Measurements from ENCODE around the gene ERCC1.
A peak's percentile ranks its signal among the peaks of the same experiment; 100 is the strongest.

The ERCC1 gene

GRCh38 chr19:45423589-45424190, at the start of gene ERCC1:
Gene ERCC1 (minus strand): TSS chr19:45423917. CDS start chr19:45423374, 543 bp downstream.
- Mint-ChIP-seq H3K36me3 (peaks cover 23% of the 10 kb centered on the region), H3K27ac (peak within 1 kb of the TSS; percentile 97), H3K4me3 (peak within 1 kb of the TSS; percentile 95), H3K9me3 (no peaks in the 10 kb centered on the region), H3K4me1 (peaks cover 78% of the 10 kb centered on the region), H3K27me3 (no peaks in the 10 kb centered on the region)
- peak; percentile 90 for ATAC-seq

- H3K4me1 Mint-ChIP-seq = peaks cover 73% of the 10 kb centered on the region
- H3K27me3 Mint-ChIP-seq = no peaks in the 10 kb centered on the region
- ATAC-seq = no peak
- H3K9me3 Mint-ChIP-seq = no peaks in the 10 kb centered on the region
- H3K36me3 Mint-ChIP-seq = peaks cover 6% of the 10 kb centered on the region
- H3K27ac Mint-ChIP-seq = no peak overlapping the region
- no peak overlapping the region for H3K4me3 Mint-ChIP-seq
These were observed 49.6 kb upstream of the ERCC1 start for GRCh38 chr19:45473367-45473681.

- Mint-ChIP-seq H3K36me3 (peaks cover 6% of the 10 kb centered on the region), H3K27me3 (no peaks in the 10 kb centered on the region), H3K27ac (no peak overlapping the region), H3K4me3 (no peak overlapping the region), H3K4me1 (peaks cover 73% of the 10 kb centered on the region), H3K9me3 (no peaks in the 10 kb centered on the region)
- no peak for ATAC-seq
These were observed 49.0 kb upstream of the ERCC1 start for GRCh38 chr19:45472563-45473366.

- no peaks in the 10 kb centered on the region for H3K9me3 Mint-ChIP-seq
- peak overlapping the region; percentile 10 for H3K27ac Mint-ChIP-seq
- ATAC-seq = no peak
- H3K4me1 Mint-ChIP-seq = peaks cover 74% of the 10 kb centered on the region
- no peaks in the 10 kb centered on the region for H3K27me3 Mint-ChIP-seq
- no peak overlapping the region for H3K4me3 Mint-ChIP-seq
- peaks cover 6% of the 10 kb centered on the region for H3K36me3 Mint-ChIP-seq
These were observed 48.3 kb upstream of the ERCC1 start for GRCh38 chr19:45471931-45472562.

GRCh38 chr19:45471111-45471930, 47.6 kb upstream of the ERCC1 start:
- Mint-ChIP-seq H3K36me3 (peaks cover 6% of the 10 kb centered on the region), H3K27ac (peak overlapping the region; percentile 92), H3K4me3 (peak overlapping the region; percentile 13), H3K27me3 (no peaks in the 10 kb centered on the region), H3K9me3 (no peaks in the 10 kb centered on the region), H3K4me1 (peaks cover 71% of the 10 kb centered on the region)
- ATAC-seq = no peak

- no peaks in the 10 kb centered on the region for H3K9me3 Mint-ChIP-seq
- H3K4me1 Mint-ChIP-seq = peaks cover 69% of the 10 kb centered on the region
- peaks cover 6% of the 10 kb centered on the region for H3K36me3 Mint-ChIP-seq
- peak overlapping the region; percentile 92 for H3K27ac Mint-ChIP-seq
- ATAC-seq = no peak
- no peaks in the 10 kb centered on the region for H3K27me3 Mint-ChIP-seq
- peak overlapping the region; percentile 87 for H3K4me3 Mint-ChIP-seq
These were observed 47.0 kb upstream of the ERCC1 start for GRCh38 chr19:45470762-45471081.

GRCh38 chr19:45469945-45470761, 46.4 kb upstream of the ERCC1 start:
- peak overlapping the region; percentile 92 for H3K27ac Mint-ChIP-seq
- peak overlapping the region; percentile 87 for H3K4me3 Mint-ChIP-seq
- peak; percentile 5 for ATAC-seq
- H3K27me3 Mint-ChIP-seq = peaks cover 4% of the 10 kb centered on the region
- peaks cover 67% of the 10 kb centered on the region for H3K4me1 Mint-ChIP-seq
- H3K9me3 Mint-ChIP-seq = no peaks in the 10 kb centered on the region
- H3K36me3 Mint-ChIP-seq = peaks cover 6% of the 10 kb centered on the region

GRCh38 chr19:45469132-45469944, 45.6 kb upstream of the ERCC1 start:
- ATAC-seq = peak; percentile 92
- Mint-ChIP-seq H3K36me3 (peaks cover 6% of the 10 kb centered on the region), H3K4me1 (peaks cover 70% of the 10 kb centered on the region), H3K4me3 (peak overlapping the region; percentile 87), H3K9me3 (no peaks in the 10 kb centered on the region), H3K27ac (peak overlapping the region; percentile 92), H3K27me3 (peaks cover 12% of the 10 kb centered on the region)

- Mint-ChIP-seq H3K27ac (peak overlapping the region; percentile 92), H3K4me3 (peak overlapping the region; percentile 87), H3K4me1 (peaks cover 71% of the 10 kb centered on the region), H3K27me3 (peaks cover 15% of the 10 kb centered on the region), H3K36me3 (peaks cover 6% of the 10 kb centered on the region), H3K9me3 (no peaks in the 10 kb centered on the region)
- ATAC-seq = peak; percentile 54
These were observed 45.0 kb upstream of the ERCC1 start for GRCh38 chr19:45468803-45469131.

GRCh38 chr19:45468159-45468651, 44.5 kb upstream of the ERCC1 start:
- peaks cover 71% of the 10 kb centered on the region for H3K4me1 Mint-ChIP-seq
- H3K27me3 Mint-ChIP-seq = peaks cover 15% of the 10 kb centered on the region
- H3K36me3 Mint-ChIP-seq = peaks cover 6% of the 10 kb centered on the region
- peak overlapping the region; percentile 92 for H3K27ac Mint-ChIP-seq
- peak overlapping the region; percentile 87 for H3K4me3 Mint-ChIP-seq
- H3K9me3 Mint-ChIP-seq = no peaks in the 10 kb centered on the region
- ATAC-seq = no peak

- Mint-ChIP-seq H3K4me3 (peak within 1 kb of the TSS; percentile 87), H3K27me3 (peaks cover 15% of the 10 kb centered on the region), H3K4me1 (peaks cover 66% of the 10 kb centered on the region), H3K36me3 (peaks cover 1% of the 10 kb centered on the region), H3K27ac (peak within 1 kb of the TSS; percentile 92), H3K9me3 (no peaks in the 10 kb centered on the region)
- peak; percentile 67 for ATAC-seq
These were observed 43.9 kb upstream of the ERCC1 start, which contains the start of gene FOSB for GRCh38 chr19:45467456-45468158. Gene FOSB (plus strand): TSS chr19:45467996. CDS start chr19:45468587, 591 bp downstream.

- no peaks in the 10 kb centered on the region for H3K36me3 Mint-ChIP-seq
- ATAC-seq = no peak
- H3K4me1 Mint-ChIP-seq = peaks cover 61% of the 10 kb centered on the region
- H3K27ac Mint-ChIP-seq = peak overlapping the region; percentile 92
- peak overlapping the region; percentile 87 for H3K4me3 Mint-ChIP-seq
- H3K27me3 Mint-ChIP-seq = peaks cover 15% of the 10 kb centered on the region
- no peaks in the 10 kb centered on the region for H3K9me3 Mint-ChIP-seq
These were observed 43.4 kb upstream of the ERCC1 start for GRCh38 chr19:45467115-45467455.

GRCh38 chr19:45464852-45465441, 41.2 kb upstream of the ERCC1 start:
- H3K27ac Mint-ChIP-seq = no peak overlapping the region

More at GRCh38 chr19:45464852-45465441, 41.2 kb upstream of the ERCC1 start:
- no peaks in the 10 kb centered on the region for H3K36me3 Mint-ChIP-seq
- ATAC-seq = no peak
- peaks cover 50% of the 10 kb centered on the region for H3K4me1 Mint-ChIP-seq
- no peaks in the 10 kb centered on the region for H3K9me3 Mint-ChIP-seq
- H3K27me3 Mint-ChIP-seq = peaks cover 25% of the 10 kb centered on the region
- no peak overlapping the region for H3K4me3 Mint-ChIP-seq

All from stimulated activated memory B cell treated with anti-CD40 and anti-IgM and Interleukin-4, amounts not matched to agents 10 μg/mL and 1 μg/mL and 100 μg/mL, for 72 hours (primary cell).